Right kidney (tissue), 1 donor: Measurements from ENCODE around the gene CCDC57.

Experiments
- DNase-seq: peaks from one replicate; pipeline ENCODE4 v3.0.0-alpha.2; 2016

The CCDC57 gene

GRCh38 chr17:82246365-82247181 lies 33.9 kb upstream of the CCDC57 start:
- no peak for DNase-seq

- DNase-seq, result no peak
Observed at GRCh38 chr17:82246040-82246364, 33.4 kb upstream of the CCDC57 start.

DNA sequence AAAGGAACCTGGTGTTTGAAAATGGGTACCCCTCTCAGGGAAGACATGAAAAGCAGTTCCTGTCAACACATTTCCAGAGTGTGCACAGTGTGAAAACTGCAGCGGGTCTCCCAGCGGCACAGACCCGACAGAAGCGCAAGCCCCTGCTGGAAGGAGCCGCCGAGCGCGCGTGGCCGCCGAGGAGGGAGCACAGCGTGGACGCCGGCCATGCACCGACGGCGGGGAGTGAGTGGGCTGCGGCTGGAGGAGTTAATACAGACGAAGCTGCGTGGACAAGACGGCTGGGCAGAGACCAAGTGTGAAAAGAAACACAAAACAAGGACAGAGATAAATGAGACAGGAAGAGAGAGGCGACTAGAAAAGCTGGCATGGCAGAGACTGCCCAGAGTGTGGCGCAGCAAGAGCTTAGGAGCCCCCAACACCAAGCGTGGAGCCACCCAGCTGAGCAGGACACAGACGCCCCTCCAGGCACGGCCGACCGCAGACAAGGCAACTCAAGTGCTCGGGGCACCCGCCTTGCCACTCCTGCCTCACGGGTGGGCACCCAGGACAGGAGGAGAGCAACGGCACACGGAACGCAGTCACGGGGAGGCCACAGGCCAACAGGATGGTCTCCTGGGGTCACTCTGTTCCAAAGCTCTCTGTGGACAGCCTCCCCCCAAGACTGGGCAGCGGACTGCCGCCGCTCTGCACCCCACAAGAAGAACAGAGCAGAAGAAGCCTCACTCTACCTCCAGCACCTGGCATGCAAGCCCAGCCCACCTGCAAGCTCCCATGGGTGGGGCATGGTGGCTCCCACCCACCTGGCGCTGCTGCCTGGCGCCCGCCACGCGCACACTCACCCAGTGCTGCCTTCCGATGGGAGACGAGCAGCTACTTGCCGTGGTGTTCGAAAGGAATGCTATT lies 32.7 kb upstream of the CCDC57 start:
- no peak for DNase-seq

DNA sequence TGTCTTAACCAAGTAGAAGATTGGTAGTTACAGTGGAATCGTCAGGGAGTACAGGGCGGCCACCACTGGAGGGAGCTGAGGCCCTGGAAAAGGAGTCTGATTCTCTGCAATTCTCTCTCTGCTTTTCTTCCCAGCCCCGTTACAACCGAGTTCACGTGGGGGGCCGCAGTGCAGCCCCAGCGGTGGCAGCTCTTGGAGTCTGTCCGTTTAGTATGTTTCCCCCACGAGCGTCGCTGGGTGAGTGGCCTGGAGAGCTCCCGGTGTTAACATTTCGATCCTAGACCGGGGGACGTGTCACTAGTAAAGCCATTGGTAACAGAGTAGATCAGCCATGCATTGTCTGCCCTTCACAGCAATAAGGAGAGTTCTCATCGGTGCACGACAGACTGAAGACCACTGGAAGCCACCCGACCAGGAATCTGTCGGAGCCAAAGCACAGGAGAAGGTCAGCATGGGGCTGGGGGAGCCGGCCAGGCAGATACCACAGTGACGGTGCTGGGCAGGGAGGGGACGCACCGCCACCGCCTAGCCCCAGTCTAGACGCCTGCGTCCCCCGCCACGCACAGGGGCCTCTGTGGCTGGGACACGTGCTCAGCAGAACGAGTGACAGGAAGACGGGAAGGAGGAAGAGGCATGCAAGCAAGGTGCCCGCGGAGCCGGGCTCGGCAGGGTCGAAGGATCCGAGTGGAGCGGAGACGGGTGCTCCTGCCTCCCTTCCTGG lies 31.9 kb upstream of the CCDC57 start:
- no peak for DNase-seq

DNA sequence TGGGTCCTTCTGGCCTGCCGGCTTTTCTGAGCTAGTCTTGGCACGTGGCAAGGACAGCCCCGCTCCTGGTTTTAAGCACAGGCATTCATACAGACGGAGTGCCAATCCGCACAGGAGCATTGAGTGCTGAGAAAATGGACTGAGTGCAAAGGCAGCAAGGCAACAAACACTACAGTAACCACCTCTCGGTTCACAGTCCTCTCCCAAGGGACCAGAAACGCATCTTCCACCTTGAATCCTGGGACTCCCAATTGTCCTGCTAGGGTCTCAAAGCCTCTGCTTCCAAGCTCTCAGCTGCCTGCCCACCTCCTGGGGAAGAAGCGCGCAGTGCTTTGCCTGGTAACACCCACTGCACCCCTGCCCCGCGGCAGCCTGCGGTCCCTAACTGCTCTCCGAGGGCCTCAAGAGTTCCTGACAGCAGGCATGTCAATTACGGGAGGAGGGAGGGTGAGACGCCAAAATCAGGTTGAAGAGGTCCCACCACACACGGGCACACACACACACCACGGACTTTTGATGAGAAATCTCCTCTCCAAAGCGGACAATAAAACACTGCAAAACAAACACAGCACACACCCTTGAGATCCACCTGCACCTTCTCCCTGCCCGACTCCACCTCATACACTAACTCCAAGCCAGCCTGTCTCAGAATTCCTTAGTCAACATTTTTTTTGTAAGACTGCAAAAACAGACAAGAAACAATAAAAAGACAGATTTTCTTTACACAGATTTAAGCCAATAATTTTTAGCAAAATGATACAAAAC lies 31.2 kb upstream of the CCDC57 start:
- no peak for DNase-seq

GRCh38 chr17:82242977-82243647 lies 30.5 kb upstream of the CCDC57 start:
- DNase-seq, result no peak

DNA sequence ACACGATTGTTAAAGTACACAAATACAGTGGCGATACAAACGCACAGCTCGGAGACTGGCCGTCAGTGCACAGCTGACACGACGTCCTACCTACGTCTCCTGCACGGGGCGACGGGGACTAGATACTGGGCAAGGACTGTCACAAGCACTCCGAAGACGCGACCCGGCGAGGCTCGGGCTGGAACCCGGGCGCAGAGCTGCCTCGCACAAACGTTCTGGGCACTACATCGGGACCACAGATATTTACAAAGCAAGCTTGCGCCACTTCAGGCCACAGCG lies 30.0 kb upstream of the CCDC57 start:
- no peak for DNase-seq

DNA sequence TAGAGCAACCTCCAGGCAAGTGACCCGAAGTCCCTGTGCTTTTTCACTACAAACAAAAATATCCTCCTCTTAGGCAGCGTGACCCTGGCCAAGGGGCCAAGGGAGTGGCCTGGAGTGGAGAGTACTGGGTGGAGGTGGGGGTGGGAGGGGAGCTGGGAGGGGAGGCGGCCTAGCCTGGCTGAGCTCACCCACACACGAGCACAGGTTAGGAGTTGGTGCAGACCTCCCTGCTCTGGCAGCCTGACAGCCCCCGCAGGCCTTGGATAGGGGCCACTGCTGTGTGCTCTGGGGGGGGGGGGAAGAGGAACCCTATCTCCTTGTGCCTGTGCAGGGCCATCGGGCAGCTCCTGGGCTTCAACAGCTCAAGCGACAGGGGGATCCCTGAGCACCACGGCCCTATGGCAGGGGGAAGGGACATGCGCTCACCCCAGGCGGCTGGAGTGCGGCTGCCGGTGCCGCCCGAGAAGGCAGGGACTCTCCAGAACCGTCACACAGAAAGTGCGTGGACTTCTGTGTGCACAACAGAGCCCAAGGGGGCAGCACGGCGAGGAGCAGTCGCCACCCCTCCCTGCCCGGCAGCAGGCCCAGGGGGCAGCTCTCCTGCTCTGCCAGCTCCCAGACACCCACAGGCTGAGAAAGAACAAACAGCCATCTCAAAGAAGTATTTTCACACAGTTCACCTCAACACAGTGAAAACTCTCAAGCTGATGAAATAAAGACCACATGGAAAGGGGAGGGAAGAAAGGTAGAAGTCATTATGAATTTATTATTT lies 29.5 kb upstream of the CCDC57 start:
- peak; percentile 51 for DNase-seq

DNA sequence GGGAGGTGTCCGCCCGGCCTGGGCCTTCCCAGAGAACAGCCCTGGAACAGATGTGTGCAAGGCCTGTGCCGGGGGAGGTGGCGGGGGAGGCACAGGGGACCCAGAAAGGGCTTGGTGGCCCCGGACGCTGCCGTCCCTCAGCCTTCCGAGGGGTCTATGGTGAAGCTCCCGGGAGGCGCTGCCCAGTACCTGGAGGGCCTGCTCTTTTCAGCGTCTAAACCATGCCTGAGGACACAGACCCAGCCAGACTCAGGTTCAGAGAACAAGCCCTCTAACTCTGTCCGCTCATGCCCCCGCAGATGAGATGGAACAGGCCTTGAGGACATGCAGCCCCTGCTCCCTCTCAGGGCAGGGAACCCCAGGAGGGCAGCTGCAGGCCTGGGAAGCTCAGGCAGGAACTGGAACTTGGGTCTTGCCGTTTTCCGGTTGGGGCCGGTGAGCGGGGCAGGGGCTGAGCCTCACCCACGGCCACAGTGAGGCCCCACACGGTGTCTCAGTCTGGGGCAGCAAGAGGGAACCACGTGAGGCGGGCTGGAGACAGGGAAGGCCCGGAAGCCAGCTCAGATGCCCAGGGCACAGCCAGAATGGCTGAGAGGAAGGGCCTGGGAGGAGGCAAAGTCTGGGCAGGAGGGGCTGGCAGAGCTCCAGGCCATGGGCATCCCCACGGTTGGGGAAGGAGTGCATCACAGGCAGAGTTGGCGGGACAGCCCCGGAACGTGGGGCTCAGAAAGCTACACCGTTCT lies 28.7 kb upstream of the CCDC57 start:
- DNase-seq, result peak; percentile 54

GRCh38 chr17:82240506-82241182 lies 28.0 kb upstream of the CCDC57 start:
- DNase-seq, result no peak

GRCh38 chr17:82239926-82240505 lies 27.4 kb upstream of the CCDC57 start:
- no peak for DNase-seq

- no peak for DNase-seq
Observed at GRCh38 chr17:82239401-82239925, 26.8 kb upstream of the CCDC57 start.

DNA sequence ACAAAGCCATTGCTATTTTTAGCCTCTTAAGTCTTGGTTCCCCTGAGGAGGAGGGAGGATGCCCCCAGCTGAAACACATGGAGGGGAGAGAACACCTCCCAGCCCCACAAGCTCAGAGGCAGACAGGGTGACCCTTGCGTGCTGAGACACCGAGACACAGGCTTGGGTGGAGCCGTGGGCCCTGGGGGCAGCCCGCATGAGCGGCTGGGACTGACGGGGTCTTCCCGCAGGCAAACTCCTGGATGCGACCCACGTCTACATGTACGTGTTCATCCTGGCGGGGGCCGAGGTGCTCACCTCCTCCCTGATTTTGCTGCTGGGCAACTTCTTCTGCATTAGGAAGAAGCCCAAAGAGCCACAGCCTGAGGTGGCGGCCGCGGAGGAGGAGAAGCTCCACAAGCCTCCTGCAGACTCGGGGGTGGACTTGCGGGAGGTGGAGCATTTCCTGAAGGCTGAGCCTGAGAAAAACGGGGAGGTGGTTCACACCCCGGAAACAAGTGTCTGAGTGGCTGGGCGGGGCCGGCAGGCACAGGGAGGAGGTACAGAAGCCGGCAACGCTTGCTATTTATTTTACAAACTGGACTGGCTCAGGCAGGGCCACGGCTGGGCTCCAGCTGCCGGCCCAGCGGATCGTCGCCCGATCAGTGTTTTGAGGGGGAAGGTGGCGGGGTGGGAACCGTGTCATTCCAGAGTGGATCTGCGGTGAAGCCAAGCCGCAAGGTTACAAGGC lies 26.0 kb upstream of the CCDC57 start:
- DNase-seq, result peak; percentile 48

- no peak for DNase-seq
Observed at GRCh38 chr17:82237746-82238471, 25.3 kb upstream of the CCDC57 start.

GRCh38 chr17:82237083-82237745 lies 24.6 kb upstream of the CCDC57 start:
- no peak for DNase-seq

DNA sequence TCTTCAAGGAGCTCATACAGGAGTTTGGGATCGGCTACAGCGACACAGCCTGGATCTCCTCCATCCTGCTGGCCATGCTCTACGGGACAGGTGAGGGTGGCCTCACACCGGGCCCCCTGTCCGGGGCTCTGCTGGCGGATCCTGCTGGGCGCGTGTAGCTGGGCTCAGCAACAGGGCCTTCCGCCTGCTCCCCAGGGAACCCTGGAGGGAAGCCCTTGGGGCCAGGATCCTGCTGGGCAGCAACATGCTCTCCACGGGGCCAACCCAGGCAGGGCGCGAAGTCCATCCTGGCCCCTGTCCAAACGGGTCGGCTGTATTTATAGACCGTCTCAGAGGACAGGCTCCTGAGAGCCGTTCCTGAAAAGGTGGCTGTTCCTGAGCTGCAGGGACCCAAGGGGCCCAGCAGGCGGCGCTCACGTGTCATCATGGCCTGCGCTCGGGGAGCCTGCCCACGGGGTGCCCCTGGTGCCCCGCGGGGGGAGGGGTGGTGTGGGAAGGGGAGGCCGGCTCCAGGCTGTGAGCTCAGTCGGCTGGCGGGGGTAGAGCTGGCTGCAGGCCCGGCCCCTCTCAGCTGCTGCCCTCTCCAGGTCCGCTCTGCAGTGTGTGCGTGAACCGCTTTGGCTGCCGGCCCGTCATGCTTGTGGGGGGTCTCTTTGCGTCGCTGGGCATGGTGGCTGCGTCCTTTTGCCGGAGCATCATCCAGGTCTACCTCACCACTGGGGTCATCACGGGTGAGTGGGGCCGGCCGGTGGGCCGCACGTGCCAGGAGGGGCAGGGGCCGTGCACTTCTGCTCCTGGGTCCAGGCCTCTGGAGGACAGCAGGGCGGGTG lies 23.7 kb upstream of the CCDC57 start:
- DNase-seq, result peak; percentile 69
